AG04449 (cell line): ENCODE measurements around the gene CBR3.

ENCODE experiments used
- CTCF ChIA-PET: fragments of 350-600 bp; formaldehyde crosslinking; extraction: SDS; loops from one replicate; lab custom pipeline; 2021; ENCODE audit warnings: antibody characterized with exemption; lab: Yijun Ruan, JAX
- POLR2A ChIA-PET: fragments of 400-600, 350-600 bp; formaldehyde crosslinking; extraction: SDS; loops from one replicate; lab custom pipeline; 2020; ENCODE audit warnings: antibody characterized with exemption, inconsistent platforms; lab: Yijun Ruan, JAX
- DNase-seq: peaks from one replicate; pipeline ENCODE4 v3.0.0-alpha.2; 2010; ENCODE audit warnings: low read depth, low spot score
- H3K4me3 ChIP-seq: 2 replicates; pipeline ENCODE4 v1.5.1; 2011; ENCODE audit warnings: low read depth, mild to moderate bottlenecking, control low read depth, low read length
- TF ChIP-seq, protein P1 (sequence below): IDR thresholded peaks from one replicate; pipeline ENCODE4 v1.5.1; 2011; ENCODE audit warnings: mild to moderate bottlenecking, moderate library complexity, low read length, control low read depth, inconsistent platforms; ENCODE audit not compliant: insufficient read depth; ENCODE audit errors: missing control alignments

Gene CBR3

DNA sequence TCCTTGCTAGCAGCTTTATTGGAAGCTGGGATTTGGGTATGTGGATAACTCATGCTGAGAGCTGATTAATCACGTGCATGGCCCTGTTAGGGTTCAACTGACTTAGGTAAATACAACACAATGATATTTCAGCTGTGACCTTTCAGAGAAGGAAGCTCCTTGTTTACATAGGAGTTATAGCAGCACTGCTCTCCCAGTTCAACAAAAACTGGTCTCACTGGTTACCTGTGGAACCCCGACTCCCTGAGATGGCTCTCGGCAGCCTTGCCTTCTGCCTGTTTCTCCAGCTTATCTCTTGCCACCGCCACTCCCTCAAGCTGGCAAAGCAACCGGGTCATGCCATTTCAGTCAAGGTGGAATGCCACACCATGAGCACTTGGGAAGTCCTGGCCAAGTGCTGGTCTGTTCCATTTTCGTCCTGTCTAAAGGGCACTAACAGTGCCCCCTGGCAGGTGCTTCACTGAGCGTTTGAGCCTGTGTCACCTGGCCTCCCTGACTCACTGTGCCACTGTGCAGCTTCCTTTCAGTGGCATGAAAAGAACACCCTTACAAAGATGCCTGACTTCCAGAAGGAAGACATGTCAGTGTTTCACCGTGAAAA lies 53.3 kb downstream of the CBR3 start:
- POLR2A ChIA-PET: no interaction called here
- DNase-seq: no peak
- no peak overlapping the region for H3K4me3 ChIP-seq

GRCh38 chr21:36188937-36189336 lies 54.1 kb downstream of the CBR3 start:
- H3K4me3 ChIP-seq: no peak overlapping the region
- POLR2A ChIA-PET: interaction anchor here (0.6 kb wide), 1 partner anchor 19 kb away, joined by 6 read pairs; no protein-coding TSS in a partner anchor
- TF ChIP-seq, protein P1, sequence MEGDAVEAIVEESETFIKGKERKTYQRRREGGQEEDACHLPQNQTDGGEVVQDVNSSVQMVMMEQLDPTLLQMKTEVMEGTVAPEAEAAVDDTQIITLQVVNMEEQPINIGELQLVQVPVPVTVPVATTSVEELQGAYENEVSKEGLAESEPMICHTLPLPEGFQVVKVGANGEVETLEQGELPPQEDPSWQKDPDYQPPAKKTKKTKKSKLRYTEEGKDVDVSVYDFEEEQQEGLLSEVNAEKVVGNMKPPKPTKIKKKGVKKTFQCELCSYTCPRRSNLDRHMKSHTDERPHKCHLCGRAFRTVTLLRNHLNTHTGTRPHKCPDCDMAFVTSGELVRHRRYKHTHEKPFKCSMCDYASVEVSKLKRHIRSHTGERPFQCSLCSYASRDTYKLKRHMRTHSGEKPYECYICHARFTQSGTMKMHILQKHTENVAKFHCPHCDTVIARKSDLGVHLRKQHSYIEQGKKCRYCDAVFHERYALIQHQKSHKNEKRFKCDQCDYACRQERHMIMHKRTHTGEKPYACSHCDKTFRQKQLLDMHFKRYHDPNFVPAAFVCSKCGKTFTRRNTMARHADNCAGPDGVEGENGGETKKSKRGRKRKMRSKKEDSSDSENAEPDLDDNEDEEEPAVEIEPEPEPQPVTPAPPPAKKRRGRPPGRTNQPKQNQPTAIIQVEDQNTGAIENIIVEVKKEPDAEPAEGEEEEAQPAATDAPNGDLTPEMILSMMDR: no peak
- DNase-seq: no peak
- CTCF ChIA-PET: interaction anchor here (1.8 kb wide), 1 partner anchor 47 kb away, joined by 5 read pairs; no protein-coding TSS in a partner anchor

More for the DNA sequence above, 53.3 kb downstream of the CBR3 start:
- CTCF ChIA-PET: interaction anchor here (1.6 to 1.8 kb wide), 2 partner anchors 22 to 46 kb away, joined by 4 to 5 read pairs; no protein-coding TSS in a partner anchor
- TF ChIP-seq, protein P1: no peak

DNA sequence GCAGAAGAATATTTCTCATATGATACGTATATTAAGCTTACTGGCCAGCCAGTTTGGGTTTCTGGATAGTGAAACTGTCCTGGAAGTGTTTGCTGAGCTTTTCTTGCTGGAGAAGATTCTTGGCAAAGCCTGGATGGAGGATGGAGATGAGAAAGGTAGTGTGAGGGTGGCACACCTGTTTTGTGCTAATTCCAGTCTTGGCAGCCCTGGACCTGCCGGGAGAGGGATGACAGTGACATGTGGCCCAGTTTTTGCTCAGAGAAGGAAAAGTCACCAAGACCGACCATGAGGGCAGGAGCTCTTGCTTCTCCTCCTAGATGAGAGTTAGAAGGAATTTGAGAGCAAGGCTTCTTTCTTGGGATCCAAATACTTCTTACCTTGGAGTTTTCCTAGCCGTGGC lies 55.9 kb downstream of the CBR3 start:
- TF ChIP-seq, protein P1: no peak
- DNase-seq: no peak
- CTCF ChIA-PET: interaction anchor here (1.0 kb wide), 1 partner anchor 67 kb away, joined by 4 read pairs; no protein-coding TSS in a partner anchor
- H3K4me3 ChIP-seq: no peak overlapping the region
- POLR2A ChIA-PET: no interaction called here

- DNase-seq: no peak
- ChIA-PET CTCF (interaction anchor here (1.3 to 1.4 kb wide), 2 partner anchors 11 to 17 kb away, joined by 3 to 5 read pairs; no protein-coding TSS in a partner anchor), POLR2A (no interaction called here)
- TF ChIP-seq, protein P1: no peak
- no peak overlapping the region for H3K4me3 ChIP-seq
Measured at GRCh38 chr21:36193200-36193599, 58.3 kb downstream of the CBR3 start.

DNA sequence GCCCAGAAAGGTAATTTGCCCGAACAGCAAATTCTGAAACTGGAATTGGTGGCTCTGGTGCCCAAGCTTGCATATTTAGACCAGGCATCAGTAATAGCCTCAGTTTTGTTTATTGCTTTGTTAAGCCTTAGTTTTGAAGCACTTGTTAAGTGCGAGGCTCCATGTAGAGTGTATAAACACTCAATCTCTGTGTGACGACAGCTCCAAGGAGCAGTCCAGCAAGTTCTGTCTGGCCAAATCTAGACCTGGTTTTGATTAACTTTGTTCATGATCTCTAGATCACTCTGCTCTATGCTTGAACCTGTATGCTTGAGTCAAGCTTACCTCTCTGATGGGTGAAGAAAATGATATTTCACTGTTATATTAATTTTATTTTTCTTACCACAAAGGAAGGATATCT lies 59.1 kb downstream of the CBR3 start:
- TF ChIP-seq, protein P1: no peak
- ChIA-PET CTCF (interaction anchor here (1.1 to 1.4 kb wide), 3 partner anchors 9 to 16 kb away, joined by 3 to 5 read pairs (median 4); no protein-coding TSS in a partner anchor), POLR2A (no interaction called here)
- H3K4me3 ChIP-seq: no peak overlapping the region
- DNase-seq: no peak

GRCh38 chr21:36195613-36196012 lies 60.7 kb downstream of the CBR3 start:
- ChIA-PET POLR2A (no interaction called here), CTCF (no interaction called here)
- no peak overlapping the region for H3K4me3 ChIP-seq
- TF ChIP-seq, protein P1: no peak
- DNase-seq: no peak
